GM12872 (cell line): ENCODE measurements around the gene CLIC4.

Source experiments
- TF ChIP-seq, protein P1 (sequence below): IDR thresholded peaks from 3 replicates; pipeline ENCODE4 v1.5.1; 2011; ENCODE audit warnings: low read depth, mild to moderate bottlenecking, low read length, moderate library complexity; ENCODE audit not compliant: insufficient read depth

Gene CLIC4

GRCh38 chr1:24870551-24871195, 125.4 kb downstream of the CLIC4 start:
- TF ChIP-seq, protein P1, sequence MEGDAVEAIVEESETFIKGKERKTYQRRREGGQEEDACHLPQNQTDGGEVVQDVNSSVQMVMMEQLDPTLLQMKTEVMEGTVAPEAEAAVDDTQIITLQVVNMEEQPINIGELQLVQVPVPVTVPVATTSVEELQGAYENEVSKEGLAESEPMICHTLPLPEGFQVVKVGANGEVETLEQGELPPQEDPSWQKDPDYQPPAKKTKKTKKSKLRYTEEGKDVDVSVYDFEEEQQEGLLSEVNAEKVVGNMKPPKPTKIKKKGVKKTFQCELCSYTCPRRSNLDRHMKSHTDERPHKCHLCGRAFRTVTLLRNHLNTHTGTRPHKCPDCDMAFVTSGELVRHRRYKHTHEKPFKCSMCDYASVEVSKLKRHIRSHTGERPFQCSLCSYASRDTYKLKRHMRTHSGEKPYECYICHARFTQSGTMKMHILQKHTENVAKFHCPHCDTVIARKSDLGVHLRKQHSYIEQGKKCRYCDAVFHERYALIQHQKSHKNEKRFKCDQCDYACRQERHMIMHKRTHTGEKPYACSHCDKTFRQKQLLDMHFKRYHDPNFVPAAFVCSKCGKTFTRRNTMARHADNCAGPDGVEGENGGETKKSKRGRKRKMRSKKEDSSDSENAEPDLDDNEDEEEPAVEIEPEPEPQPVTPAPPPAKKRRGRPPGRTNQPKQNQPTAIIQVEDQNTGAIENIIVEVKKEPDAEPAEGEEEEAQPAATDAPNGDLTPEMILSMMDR, result no peak

DNA sequence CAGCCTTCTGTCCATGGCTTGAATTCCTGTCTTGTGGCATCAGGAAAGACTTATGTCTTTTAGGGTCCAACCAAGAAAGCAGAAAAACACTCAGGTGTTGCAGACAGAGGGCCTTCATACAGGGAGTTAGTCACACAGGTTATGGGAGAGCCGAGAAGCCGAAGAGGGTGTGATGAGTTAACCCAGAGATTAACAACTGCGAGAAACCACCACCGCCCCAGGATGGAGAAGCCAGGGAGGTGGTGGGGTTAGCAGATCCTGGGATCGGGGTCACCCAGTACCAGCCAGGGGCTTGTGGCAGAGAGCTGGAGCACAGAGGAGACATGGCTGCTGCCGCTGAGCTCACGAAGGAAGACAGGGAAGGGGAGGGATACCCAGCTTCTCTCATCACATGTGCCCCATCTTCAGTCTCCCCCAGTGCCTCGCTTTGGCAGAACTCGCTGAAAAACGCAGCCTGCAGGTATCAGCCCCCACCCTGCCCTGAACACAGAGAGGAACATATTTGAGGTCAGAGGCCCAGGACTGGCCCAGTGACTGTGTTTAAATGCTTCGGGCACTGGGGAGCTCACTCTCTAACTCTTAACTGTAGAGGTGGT, 126.2 kb downstream of the CLIC4 start:
- TF ChIP-seq, protein P1, result no peak

DNA sequence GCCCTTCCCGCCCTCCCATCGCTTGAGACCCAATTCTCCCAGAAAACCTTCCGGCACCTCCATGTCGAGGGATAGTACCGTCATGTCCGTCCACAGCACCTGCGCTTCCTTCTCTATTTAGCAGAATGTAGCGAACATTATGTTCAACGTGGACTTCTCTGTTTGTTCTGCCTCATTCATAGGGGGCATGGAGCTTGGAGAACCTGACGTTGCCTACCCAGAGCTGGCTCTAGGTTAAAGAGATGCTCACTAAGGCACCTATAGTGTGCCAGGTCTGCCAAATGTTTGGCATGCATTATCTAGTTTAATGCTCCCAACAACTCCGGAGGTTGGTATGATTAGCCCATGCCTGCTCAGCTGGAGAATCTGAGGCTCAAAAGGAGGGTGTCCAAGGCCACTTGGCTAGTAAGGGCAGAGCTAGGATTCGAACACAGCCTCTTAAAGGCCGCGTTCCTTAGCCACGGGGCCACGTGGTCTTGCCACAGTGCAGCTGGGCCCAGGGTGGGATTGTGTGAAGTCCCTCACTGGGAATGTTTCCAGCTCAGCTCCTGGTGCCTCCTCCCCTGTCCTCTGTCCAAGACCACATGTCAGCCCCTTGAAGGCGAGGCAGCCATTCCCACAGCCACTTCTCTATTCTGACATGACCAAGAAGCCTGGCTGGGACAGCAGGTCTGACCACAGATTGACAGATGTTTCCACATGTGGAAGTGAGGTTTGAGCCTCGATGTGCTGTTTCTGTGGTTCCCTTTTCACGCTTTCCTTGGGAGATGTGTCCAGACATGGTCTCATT, 127.0 kb downstream of the CLIC4 start:
- TF ChIP-seq, protein P1, result no peak

GRCh38 chr1:24873148-24873547, 127.9 kb downstream of the CLIC4 start:
- TF ChIP-seq, protein P1, result no peak

DNA sequence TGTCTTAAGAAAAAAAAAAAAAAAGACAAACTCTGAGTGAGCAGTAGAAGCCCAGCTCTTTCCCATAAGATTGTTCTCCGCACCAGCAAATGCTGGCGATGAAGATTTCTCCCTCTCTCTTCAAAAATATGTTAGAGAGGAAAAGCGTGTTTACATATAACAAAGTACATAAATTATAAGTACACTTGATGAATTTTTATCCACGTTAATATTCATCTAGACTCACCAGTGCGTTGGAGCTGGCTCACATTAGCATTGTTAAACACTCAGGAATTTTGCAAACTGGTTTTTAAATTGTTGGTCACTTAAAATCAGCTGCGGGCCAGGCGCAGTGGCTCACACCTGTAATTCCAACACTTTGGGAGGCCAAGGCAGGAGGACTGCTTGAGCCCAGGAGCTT, 128.8 kb downstream of the CLIC4 start:
- TF ChIP-seq, protein P1, result no peak

DNA sequence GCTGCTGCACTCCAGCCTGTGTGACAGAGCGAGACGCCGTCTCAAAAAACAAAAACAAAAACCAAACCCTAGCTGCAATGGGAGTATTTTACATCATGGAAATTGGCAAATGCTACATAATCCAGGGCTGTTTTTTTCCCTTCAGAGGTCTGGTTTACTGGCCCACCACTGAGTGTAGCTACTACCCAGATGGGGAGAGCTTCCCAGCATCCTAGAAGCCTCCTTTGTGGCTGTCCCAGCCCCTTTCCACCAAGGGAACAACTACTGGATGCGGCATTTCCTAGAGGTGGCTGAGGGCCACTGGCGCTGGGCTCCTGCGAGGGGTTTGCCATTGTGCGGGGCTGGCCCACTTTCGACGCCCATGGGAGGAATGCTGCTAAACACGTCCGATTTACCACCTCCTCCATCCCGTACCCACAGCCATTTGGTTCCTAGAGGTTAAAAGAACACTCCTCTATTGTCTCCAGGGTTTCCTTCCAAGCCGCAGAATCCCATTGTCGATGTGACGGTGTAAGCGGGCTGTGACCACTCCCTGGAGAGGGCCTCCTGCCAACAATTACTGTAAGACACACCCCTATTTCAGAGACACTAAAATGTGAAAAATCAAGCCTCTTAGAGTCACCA, 129.5 kb downstream of the CLIC4 start:
- TF ChIP-seq, protein P1, result no peak

DNA sequence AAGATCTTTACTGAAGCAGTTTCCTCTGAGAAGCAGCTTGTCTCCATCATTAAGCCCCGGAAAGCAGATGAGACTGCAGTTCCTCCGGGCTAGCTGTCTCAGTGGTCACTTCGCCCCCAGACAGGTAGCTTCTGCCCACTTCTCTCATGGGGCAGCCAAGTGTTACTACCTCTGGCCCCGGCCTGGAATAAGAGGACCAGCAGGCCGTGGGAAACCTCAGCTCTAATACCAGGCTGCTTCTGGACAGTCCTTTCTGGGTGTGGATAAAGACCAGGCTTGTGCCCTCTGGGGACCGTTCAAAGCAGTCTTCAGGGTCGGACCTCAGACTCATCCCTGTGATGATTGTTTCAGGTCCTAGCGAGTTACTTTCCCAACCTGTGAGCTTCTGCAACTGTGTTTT, 130.0 kb downstream of the CLIC4 start:
- TF ChIP-seq, protein P1, result no peak
